ENCODE data around the gene COL4A1. TPM values are rescaled to one million over a fixed set of nuclear protein-coding genes. Genes with fewer than 3 reads are reported as not detected.
A peak's percentile ranks its signal among the peaks of the same experiment; 100 is the strongest.

COL4A1 gene
- total and polyA plus RNA-seq, 11 donors: 52.6 to 428 (median 184) TPM

DNA sequence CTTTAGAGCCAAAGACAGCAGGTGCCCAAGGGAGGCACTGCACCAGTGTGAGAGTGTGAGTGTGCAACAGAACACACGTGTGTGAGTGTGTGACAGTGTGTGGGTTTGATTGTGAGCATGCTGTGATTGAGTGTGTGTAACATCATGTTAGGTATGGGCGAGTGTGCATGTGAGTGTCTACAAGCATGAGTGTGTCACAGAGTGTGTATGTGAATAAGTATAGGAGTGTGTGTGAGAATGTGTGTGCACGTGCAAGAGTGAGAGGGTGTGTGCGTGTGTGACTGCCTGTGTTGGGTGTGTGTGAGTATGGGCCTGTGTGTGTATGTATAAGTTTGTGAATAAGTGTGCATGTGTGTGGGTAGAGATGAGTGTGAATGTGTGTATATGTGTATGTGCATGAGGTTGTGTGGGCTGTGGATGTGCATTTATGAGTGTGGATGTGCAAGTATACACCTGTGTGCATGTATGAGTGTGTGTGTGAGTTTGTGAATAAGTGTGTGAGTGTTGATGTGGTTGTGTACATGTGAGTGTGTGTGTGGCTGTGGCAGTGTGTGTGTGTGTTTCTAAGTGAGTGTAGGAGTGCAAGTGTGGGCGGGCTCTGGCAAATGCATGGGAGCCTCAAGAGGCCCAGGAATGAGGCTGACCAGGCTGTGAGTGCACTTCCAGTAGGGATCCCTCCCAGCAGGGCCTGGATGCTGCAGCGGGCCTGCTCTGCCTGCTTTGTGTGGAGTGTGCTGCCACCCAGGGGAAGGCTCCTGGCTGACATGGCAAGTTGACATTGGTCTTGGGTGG lies 198.4 kb downstream of the COL4A1 start:
- Histone ChIP-seq H3K9me3 (no peaks in the 10 kb centered on the region), H3K4me1 (peaks cover 3 to 38% (median 13%) of the 10 kb centered on the region in 12 donors), H3K27ac (peak overlapping the region in 9 of 12 donors; percentile 57 to 81 (median 71)), H3K27me3 (no peaks in the 10 kb centered on the region), H3K4me3 (no peak overlapping the region), H3K36me3 (no peaks in the 10 kb centered on the region)
- DNase-seq (peak; percentile 78 to 88 (median 87)), ATAC-seq (peak; percentile 87 to 92 (median 90))
- 71 to 83% (median 76%) methylated on average over 6 of the region's 6 CpGs for WGBS, 4 donors
- intact Hi-C loops (cut with DNase I): loop anchor here (2.0 to 10.0 kb wide), 19 partner anchors 28 to 1148 kb away; partner anchors contain the start of gene IRS2 (in 6 of the 10)
- TF ChIP-seq POLR2A (IDR thresholded peaks at IDR 0.05): no peak
- TF ChIP-seq, protein P1, sequence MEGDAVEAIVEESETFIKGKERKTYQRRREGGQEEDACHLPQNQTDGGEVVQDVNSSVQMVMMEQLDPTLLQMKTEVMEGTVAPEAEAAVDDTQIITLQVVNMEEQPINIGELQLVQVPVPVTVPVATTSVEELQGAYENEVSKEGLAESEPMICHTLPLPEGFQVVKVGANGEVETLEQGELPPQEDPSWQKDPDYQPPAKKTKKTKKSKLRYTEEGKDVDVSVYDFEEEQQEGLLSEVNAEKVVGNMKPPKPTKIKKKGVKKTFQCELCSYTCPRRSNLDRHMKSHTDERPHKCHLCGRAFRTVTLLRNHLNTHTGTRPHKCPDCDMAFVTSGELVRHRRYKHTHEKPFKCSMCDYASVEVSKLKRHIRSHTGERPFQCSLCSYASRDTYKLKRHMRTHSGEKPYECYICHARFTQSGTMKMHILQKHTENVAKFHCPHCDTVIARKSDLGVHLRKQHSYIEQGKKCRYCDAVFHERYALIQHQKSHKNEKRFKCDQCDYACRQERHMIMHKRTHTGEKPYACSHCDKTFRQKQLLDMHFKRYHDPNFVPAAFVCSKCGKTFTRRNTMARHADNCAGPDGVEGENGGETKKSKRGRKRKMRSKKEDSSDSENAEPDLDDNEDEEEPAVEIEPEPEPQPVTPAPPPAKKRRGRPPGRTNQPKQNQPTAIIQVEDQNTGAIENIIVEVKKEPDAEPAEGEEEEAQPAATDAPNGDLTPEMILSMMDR (IDR thresholded peaks at IDR 0.05): peak; percentile 31 to 80 (median 68)

DNA sequence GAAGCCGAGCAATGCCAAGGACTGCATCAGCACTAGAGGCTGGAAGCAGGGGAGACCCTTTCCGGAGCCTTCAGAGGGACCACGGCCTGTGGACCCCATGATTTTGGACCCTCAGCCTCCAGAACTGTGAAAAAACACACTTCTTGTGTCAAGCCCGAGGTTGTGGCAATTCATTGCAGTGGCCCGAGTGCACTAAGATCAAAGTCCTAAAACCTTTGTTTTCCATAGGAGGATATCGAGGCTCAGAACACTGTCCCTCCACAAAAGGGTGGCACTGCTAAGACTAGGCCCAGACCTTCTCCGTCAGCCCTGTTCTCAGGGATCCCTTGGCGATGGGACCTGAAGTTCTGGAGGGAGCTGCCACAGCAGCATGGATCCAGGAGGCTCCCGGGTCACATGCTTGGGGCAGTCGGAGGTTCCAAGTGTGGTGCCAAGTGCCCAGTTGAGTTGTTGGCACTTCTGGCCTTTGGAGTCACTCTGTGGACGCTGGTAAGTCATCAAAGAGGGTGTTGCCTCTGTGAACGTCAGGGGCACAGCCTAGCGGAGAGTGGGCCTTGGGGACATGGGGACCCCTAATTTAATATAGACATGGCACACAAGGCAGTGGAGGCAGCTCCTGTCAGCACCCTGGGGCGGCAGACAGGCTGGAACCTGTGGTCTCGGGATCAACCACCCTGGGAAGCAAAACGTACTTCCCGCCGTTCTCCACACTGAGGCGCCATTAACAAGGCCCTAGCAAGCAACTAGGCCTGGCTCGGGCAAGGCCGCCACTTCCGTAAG lies 199.2 kb downstream of the COL4A1 start:
- no peaks in the 10 kb centered on the region for H3K36me3 ChIP-seq
- DNase-seq (peak in 1 of 5 donors; percentile 6), ATAC-seq (no peak)
- H3K4me1 ChIP-seq: peaks cover 3 to 38% (median 13%) of the 10 kb centered on the region in 12 donors
- intact Hi-C loops (cut with DNase I): loop anchor here (2.0 to 10.0 kb wide), 19 partner anchors 29 to 1147 kb away; partner anchors contain the start of gene IRS2 (in 7 of the 10)
- no peaks in the 10 kb centered on the region for H3K27me3 ChIP-seq
- WGBS, 4 donors: 89 to 96% (median 91%) methylated on average over 15 to 22 of the region's 22 CpGs
- TF ChIP-seq POLR2A (IDR thresholded peaks at IDR 0.05): no peak
- TF ChIP-seq, protein P1 (IDR thresholded peaks at IDR 0.05): peak in 5 of 12 donors; percentile 16 to 30 (median 22)
- H3K9me3 ChIP-seq: no peaks in the 10 kb centered on the region
- no peak overlapping the region for H3K4me3 ChIP-seq
- peak overlapping the region in 5 of 12 donors; percentile 1 to 81 (median 68) for H3K27ac ChIP-seq

DNA sequence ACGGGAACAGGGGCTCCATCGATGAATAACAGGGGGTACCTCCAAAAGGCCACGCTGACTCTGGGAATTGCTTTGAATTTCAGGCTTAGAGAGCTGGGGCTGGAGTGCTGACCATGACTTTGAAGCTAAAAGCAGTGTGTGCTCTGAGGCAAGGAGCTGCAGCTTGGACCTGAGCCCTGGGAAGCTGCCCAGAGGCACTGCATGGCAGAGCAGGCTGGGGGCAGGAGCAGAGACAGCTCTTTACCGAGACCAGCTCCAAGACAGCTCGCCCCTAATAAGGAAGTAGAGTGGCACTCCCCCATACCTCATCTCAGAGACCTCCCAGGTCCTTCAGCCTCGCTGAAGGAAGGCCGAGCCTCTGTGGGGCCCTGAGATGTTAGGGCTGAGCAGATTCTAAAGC lies 200.2 kb downstream of the COL4A1 start:
- H3K4me1 ChIP-seq: peaks cover 3 to 38% (median 13%) of the 10 kb centered on the region in 12 donors
- TF ChIP-seq, protein P1 (IDR thresholded peaks at IDR 0.05): no peak
- TF ChIP-seq POLR2A (IDR thresholded peaks at IDR 0.05): no peak
- intact Hi-C loops (cut with DNase I): loop anchor here (2.0 to 10.0 kb wide), 15 partner anchors 84 to 1144 kb away; partner anchors contain the start of gene IRS2 (in 4 of the 10)
- H3K27ac ChIP-seq: peak overlapping the region in 11 of 12 donors; percentile 17 to 81 (median 59)
- 50 to 72% (median 58%) methylated on average over 7 of the region's 7 CpGs for WGBS, 4 donors
- no peaks in the 10 kb centered on the region for H3K36me3 ChIP-seq
- H3K4me3 ChIP-seq: no peak overlapping the region
- H3K9me3 ChIP-seq: peaks cover 0 to 10% (median 4%) of the 10 kb centered on the region in 12 donors
- no peaks in the 10 kb centered on the region for H3K27me3 ChIP-seq
- ATAC-seq: peak; percentile 49 to 72 (median 60)
- peak in 4 of 5 donors; percentile 58 to 82 (median 74) for DNase-seq

All from heart left ventricle (tissue), 16 donors.